Stimulated activated CD4-positive, alpha-beta T cell treated with anti-CD3 and anti-CD28 coated beads, Interleukin-2, amount 100 ng/mL, for 4 hours (primary cell): ENCODE data around the gene TNFSF13.

ENCODE experiments used
- DNase-seq: peaks from one replicate; pipeline ENCODE4 v3.0.0-alpha.2; 2020; ENCODE audit warnings: low read depth

TNFSF13 gene

DNA sequence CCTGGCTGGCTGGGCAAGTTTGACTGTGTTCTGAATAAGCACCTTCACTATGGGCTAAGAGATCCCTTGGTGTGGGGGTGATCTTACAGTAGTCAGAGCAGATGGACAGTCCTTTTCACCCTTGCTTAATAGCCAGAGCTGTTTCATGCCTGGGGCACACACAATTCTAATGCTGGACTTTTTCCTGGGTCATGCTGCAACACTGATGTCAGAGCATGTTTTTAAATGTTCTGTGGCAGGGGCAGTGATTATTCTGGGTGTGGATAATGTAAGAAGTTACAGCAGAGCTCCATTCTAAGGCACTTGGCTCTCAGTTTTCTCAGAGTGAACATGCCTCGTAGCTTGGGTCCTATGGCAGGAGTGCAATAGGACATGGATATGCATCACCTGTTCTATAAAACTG, 16.9 kb downstream of the TNFSF13 start:
- no peak for DNase-seq

DNA sequence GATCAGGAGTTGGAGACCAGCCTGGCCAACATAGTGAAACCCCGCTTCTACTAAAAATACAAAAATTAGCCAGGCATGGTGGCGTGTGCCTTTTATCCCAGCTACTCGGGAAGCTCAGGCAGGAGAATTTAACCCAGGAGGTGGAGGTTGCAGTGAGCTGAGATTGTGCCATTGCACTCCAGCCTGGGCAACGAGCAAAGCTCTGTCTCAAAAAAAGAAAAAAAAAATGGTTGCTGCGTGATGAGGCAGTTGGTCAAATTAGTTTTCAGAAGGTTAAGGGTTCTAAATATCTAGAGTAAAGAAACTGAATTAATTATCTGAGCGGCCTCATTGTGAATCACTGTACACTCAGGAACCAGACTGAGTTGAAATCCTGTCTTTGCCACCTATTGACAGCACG, 17.4 kb downstream of the TNFSF13 start:
- DNase-seq = no peak

DNA sequence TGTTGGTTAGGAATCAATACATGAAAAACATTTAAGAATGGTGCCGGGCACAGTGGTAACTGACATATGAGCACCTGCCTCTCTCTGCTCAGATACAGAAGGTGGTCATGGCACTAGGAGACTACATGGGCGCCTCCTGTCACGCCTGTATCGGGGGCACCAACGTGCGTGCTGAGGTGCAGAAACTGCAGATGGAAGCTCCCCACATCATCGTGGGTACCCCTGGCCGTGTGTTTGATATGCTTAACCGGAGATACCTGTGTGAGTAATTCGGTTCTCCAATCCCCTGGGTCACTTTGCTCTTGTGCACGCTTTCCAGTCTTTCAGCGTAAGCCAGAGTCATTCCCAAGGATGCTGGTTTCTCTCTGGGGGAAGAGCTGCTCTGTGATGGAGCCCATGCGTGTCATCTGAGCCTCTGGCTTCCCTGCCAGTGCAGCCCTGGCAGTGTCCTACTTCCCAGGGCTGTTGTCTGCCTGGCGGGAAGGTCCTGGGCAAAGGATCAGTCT, 17.9 kb downstream of the TNFSF13 start:
- DNase-seq = no peak

DNA sequence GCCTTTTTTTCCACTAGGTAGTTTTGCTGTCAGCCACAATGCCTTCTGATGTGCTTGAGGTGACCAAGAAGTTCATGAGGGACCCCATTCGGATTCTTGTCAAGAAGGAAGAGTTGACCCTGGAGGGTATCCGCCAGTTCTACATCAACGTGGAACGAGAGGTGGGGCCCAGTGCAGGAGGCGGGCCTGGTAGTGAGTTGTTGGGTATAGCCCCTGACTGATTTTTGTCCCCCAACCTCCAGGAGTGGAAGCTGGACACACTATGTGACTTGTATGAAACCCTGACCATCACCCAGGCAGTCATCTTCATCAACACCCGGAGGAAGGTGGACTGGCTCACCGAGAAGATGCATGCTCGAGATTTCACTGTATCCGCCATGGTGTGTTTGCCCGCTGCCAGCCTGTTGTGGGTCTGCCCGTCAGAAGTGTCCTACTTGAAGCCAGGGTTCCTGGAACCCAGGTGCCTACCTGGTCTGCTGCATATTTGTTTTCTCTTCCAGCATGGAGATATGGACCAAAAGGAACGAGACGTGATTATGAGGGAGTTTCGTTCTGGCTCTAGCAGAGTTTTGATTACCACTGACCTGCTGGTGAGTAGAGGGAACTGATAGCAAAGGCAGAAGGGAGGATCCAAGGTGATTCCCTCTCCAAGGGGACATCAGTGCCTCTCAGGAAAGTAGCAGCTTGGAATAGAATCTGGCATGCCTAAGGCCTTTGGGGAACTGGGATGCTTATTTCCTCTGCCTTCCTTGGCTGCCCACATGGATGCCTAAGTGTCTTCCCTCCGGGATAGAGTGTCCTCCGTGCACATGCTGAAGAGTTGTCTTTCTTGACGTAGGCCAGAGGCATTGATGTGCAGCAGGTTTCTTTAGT, 19.0 kb downstream of the TNFSF13 start:
- no peak for DNase-seq

DNA sequence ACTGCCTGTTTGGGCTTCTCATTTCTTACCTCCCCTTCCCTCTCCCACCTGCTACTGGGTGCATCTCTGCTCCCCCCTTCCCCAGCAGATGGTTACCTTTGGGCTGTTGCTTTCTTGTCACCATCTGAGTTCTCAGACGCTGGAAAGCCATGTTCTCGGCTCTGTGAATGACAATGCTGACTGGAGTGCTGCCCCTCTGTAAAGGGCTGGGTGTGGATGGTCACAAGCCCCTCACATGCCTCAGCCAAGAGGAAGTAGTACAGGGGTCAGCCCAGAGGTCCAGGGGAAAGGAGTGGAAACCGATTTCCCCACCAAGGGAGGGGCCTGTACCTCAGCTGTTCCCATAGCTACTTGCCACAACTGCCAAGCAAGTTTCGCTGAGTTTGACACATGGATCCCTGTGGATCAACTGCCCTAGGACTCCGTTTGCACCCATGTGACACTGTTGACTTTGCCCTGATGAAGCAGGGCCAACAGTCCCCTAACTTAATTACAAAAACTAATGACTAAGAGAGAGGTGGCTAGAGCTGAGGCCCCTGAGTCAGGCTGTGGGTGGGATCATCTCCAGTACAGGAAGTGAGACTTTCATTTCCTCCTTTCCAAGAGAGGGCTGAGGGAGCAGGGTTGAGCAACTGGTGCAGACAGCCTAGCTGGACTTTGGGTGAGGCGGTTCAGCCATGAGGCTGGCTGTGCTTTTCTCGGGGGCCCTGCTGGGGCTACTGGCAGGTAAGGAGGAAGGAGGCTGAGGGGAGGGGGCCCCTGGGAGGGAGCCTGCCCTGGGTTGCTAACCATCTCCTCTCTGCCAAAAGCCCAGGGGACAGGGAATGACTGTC, 20.7 kb downstream of the TNFSF13 start, which contains the start of gene CD68:
Gene CD68, plus strand, starts transcription at position 638 of the 833 bp plus-strand sequence. Its CDS starts 40 bp downstream, at position 678.
- peak; percentile 68 for DNase-seq

DNA sequence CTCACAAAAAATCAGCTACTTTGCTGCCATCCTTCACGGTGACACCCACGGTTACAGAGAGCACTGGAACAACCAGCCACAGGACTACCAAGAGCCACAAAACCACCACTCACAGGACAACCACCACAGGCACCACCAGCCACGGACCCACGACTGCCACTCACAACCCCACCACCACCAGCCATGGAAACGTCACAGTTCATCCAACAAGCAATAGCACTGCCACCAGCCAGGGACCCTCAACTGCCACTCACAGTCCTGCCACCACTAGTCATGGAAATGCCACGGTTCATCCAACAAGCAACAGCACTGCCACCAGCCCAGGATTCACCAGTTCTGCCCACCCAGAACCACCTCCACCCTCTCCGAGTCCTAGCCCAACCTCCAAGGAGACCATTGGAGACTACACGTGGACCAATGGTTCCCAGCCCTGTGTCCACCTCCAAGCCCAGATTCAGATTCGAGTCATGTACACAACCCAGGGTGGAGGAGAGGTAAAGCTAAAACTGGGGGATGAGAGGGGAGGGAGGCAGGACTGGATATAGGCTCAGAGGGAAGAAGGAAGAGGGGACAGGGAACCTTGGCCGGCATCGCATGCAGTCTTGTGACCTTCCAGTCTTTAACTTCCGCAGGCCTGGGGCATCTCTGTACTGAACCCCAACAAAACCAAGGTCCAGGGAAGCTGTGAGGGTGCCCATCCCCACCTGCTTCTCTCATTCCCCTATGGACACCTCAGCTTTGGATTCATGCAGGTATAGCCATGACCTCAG, 21.5 kb downstream of the TNFSF13 start:
- DNase-seq = no peak

DNA sequence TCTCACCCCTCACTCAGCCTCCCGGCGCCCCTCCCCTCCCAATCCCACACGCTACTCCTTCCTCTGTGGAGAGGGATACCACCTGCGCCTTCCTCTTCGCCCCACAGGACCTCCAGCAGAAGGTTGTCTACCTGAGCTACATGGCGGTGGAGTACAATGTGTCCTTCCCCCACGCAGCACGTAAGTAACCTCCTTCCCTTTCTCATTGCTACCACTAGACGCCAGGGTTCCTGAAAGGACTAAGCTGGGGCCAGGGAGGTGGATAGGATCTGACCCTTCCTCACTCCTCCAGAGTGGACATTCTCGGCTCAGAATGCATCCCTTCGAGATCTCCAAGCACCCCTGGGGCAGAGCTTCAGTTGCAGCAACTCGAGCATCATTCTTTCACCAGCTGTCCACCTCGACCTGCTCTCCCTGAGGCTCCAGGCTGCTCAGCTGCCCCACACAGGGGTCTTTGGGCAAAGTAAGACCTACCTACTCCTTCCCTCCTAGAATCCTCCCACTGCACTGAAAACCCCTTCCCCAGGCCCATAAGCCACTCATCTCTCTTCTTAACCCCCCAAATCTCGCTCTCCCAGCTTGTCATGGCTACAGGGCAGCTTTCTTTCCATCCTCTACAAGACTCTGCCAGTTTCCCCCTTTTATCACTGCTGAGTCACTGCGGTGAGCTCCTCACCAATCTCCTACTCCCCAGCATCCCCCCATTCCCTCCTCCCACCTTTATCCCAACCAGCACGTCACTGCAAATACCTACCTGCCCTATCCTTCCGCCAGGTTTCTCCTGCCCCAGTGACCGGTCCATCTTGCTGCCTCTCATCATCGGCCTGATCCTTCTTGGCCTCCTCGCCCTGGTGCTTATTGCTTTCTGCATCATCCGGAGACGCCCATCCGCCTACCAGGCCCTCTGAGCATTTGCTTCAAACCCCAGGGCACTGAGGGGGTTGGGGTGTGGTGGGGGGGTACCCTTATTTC, 22.3 kb downstream of the TNFSF13 start:
- DNase-seq = no peak

DNA sequence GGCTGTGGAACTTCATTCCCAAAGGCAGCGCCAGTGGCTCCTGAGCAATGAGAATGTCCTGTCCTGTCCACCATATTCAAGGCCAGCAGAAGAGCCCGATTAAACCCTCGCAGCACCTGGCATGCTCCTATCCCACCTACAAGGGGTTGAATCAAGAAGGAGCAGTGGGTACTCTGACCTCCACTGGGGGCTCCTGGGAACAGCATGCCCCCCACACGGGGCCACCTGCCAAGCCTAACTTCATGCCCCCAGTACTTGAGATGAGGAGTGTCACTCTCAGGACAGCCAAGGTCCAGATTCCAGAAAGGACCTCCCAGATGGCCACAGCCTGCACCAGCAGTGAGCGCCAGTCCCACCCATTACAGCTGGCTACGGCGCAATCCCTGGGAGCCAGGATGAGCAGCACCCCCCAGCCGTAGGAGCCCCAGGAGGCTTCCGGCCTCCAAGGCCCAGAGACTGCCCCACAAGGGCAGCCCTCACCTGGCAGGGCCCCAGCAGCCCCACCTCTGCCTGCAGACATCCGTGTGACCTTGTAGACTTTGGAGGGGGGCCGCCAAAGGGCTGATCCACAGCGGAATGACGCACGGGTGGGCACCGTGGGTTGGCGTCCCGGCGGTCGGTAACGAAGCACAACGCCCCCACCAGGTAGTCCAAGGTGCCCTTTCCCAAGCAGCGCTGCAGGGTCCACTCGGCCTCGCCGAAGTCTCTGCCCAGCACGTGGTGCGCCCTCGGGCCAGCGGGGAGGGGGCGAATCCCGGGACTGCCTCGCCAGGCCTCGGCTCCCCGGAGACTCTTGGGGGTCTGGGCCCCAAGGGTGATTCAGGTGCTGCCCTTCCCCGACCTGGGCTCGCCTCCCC, 24.1 kb downstream of the TNFSF13 start:
- no peak for DNase-seq

DNA sequence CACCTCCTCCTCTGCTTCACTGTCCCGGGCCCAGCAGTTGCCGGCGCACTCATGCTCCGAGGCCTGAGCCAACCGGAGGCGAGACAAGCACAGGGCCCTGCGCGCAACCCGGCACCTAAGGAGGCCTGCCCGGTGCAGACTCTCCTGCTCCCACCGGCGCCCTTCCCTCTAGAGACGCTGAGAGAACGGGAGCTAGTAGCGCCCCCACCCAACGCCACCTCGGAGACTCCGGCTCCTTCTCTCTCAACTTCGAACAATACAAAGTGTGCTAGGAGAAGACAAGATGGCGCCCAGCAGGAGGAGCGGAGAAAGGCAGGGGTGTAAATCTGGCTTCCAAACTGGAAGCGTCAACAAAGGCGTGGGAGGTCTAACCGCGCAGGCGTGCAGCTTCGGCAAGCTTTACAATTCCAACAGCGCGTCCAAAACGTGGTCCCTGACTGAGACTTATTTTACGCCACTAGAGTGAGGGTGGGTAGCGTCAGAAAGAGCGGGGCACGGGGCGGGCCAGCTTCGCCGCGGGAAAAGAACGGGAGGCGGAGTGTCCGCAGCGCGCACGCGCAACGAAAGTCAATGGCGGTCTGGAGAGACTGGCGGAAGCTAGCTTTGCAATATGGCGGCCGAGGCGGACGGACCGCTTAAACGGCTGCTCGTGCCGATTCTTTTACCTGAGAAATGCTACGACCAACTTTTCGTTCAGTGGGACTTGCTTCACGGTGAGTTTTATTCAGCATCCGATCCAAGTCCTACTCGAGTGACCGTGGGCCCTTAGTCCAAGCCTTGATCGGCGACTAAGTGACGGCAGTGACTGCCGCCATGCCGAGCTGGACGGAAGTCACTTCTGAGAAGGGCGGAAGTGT, 24.9 kb downstream of the TNFSF13 start, which contains the start of gene MPDU1:
Gene MPDU1, plus strand, starts transcription at position 600 of the 857 bp plus-strand sequence. Its CDS starts 11 bp downstream, at position 611.
- DNase-seq = peak; percentile 91

DNA sequence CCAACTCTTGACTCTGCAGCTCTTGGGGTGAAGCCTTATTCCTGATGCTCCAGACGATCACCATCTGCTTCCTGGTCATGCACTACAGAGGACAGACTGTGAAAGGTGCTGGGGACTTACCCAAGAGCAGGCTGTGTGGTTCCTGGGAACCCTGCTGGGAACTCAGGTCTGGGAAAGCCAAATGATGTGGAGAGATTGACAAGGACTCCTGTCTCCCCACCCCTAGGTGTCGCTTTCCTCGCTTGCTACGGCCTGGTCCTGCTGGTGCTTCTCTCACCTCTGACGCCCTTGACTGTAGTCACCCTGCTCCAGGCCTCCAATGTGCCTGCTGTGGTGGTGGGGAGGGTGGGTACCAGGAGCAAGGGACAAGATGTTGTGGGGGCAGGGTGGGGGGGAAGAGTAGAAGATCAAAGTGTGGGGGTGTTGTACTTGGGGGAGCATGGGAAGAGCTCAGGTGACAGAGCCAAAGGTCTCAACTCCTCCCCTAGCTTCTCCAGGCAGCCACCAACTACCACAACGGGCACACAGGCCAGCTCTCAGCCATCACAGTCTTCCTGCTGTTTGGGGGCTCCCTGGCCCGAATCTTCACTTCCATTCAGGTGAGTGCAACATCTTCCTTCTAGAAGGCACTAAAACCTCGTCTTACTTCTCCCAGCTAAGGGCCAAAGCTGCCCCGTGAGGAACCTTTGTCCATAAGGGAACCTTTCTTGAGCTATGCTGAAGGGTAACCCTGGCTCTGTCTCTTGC, 28.3 kb downstream of the TNFSF13 start:
- DNase-seq = no peak

DNA sequence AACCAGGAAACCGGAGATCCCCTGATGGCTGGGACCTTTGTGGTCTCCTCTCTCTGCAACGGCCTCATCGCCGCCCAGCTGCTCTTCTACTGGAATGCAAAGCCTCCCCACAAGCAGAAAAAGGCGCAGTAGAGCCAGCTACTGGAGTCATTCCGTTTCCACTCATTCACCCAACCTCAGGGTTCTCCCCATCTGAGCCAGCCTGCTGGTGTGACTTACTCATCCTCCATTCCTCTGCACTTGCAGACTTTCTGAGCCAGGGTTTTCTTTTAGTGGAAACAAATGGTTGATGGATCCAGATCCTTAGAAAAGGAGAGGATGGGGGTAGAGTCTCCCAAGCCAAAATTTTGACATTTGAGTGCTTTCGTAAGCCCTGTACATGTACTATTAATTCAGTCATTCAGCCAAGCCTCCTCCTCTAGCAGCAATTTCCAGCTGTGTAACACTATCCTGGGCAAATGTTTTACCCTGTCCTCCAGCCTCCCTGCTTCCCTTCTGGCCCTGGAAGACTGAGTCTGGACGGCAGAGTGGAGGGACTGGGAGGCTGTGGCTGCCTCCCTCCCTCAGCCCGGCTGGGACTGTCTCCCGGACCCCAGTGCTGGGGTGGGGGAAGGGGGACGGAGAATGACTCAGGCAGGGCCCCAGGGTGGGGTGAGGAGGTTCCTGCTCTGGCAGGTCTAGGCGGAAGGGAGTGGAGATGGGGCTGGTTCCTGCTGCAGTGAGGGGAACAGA, 29.0 kb downstream of the TNFSF13 start:
- DNase-seq = no peak

DNA sequence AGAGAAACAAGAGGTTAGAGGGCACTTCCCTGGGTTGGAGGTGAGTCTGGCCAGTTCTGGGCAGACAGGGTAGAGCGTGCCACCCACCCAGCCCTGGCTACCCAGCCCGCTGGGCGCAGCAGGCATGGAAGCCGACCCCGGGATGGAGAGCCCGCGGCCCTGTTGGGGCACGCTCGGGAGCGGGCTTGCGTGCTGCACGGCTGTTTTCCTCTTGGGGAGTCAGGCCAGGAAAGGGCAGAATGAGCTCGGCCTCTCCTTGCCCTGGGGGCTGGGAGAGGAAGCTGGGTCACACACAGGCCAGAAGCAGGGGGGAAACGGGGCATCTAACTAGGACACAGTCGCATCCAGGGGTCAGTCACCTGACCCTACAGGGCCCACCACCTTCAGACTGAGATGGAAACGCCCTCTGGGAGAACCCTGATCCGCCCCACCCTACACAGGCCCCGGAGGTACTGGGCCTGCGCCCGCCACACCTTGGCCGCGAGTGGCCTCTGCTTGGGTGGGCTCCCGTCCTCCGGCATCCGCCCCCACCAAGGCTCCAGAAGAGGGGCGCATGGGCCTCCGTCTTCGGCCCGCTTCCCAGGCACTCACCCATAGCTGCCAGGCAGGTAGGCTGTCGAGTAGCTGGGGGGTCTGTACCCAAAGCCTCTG, 30.1 kb downstream of the TNFSF13 start:
- DNase-seq = no peak

DNA sequence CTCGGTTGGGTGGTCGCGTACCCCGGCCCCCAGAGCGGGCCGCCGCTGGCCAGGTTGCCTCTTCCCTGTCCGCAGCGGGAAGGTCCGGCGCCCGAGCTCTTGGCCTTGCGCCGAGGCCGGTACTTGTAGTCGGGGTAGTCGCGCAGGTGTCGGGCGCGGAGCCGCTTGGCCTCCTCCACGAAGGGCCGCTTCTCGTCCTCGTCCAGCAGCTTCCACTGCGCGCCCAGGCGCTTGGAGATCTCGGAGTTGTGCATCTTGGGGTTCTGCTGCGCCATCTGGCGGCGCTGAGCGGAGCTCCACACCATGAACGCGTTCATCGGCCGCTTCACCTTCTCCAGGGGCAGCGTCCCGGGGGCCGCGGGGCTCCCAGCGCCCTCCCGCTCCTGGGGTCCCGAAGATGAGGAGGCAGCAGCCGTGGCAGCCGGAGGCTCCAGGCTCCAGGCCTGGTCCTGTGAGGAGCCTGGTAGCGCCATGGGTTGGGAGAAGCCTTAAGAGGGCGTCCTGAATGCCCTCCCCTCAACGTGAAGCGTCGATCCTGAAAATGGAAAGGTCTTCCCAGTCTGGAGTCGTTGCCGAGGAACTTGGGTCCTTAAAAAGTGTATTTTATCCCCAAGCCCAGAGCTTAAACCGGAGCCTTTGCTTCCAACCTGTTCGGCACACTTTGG, 30.8 kb downstream of the TNFSF13 start:
- DNase-seq = peak; percentile 46

DNA sequence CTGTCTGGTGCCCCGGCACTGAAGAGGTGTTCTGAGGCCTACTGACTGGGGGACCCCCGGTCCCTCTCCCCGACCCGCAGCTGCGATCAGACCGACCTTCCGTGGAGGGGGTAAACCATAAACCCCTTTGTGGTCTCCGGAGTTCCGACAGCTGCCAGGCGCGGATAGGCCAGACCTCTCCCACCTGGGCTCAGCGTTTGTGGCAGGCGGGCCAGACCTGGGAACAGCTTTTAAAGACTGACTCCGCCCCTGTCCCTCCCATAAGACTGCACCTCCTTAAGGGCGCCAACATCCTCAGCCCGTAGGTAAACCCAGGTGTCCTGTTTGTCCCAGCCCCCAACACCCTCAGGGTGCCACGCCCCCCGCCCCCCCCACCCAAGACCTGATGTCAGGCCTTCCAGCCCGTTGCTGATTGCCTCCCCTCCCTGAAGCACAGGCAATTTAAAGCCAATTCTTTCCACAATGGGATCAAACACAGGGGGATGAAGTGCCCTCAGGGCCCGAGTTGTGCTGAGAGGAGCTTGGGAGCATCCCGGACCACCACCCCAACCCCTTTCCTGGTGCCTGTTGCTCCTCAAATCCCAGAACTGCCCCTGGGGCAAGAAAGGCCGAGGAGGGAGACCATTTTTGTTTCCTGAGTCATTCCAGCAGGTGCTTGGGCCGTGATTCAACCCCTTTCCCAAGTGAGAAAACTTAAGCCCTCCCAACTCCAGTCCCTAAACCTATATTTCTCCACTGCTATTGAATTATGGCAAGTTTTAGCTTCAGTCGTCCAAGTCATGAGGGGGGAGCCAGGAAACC, 31.5 kb downstream of the TNFSF13 start, which contains the start of gene SOX15:
Gene SOX15, minus strand, starts transcription at position 204 of the 801 bp plus-strand sequence. CDS start 418 bp downstream, outside the sequence.
- no peak for DNase-seq

DNA sequence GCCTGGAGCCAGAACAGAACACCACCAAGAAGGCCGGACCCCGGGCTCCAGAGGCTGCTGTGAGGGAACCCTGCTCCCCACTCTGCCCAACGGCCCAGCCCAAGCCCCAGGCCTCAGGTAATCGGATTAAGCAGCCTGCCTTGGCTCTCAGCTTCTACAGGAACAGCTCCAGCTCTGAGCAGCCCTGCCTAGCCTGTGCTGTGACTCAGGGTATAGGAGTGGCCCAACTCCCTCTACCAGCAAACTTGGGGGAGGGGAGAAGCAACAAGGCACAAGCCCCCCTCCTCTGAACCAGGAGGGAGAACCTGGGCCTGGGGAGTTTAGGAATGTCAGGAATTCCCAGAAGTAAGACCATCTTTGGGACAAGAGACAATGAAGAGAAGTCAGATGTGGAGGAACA, 32.2 kb downstream of the TNFSF13 start:
- no peak for DNase-seq
